ENCODE measurements around the gene HDAC4.

GRCh38 chr2:239164335-239164871 is 236.4 kb downstream of the HDAC4 start:
- no peak for TF ChIP-seq YY1 (IDR thresholded peaks at IDR 0.05; ENCODE audit: extremely low read depth, insufficient replicate concordance, low read depth, low read length)
- TF ChIP-seq EZH2phosphoT487 (IDR thresholded peaks at IDR 0.05; ENCODE audit: borderline replicate concordance): no peak
- TF ChIP-seq CTCF (IDR thresholded peaks at IDR 0.05 in 2 of 3, conservative IDR thresholded peaks at IDR 0.05 in 1 of 3; ENCODE audit: borderline replicate concordance in 1 of 3, insufficient read depth in 1 of 3, low read depth in 2 of 3, low read length in 2 of 3): no peak
- no peak for TF ChIP-seq EZH2 (IDR thresholded peaks at IDR 0.05)
- TF ChIP-seq, protein P1, sequence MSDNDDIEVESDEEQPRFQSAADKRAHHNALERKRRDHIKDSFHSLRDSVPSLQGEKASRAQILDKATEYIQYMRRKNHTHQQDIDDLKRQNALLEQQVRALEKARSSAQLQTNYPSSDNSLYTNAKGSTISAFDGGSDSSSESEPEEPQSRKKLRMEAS (IDR thresholded peaks at IDR 0.05): no peak
- no peak for TF ChIP-seq ATF3 (IDR thresholded peaks at IDR 0.05)
- TF ChIP-seq ZFX (IDR thresholded peaks at IDR 0.05): no peak
- no peak for TF ChIP-seq POLR2A (IDR thresholded peaks at IDR 0.05; ENCODE audit: borderline replicate concordance, extremely low read depth, insufficient read depth, insufficient read length)
- TF ChIP-seq TCF7L2 (IDR thresholded peaks at IDR 0.05; ENCODE audit: borderline replicate concordance, extremely low read depth, insufficient read depth, insufficient read length): no peak
- TF ChIP-seq, protein P2, sequence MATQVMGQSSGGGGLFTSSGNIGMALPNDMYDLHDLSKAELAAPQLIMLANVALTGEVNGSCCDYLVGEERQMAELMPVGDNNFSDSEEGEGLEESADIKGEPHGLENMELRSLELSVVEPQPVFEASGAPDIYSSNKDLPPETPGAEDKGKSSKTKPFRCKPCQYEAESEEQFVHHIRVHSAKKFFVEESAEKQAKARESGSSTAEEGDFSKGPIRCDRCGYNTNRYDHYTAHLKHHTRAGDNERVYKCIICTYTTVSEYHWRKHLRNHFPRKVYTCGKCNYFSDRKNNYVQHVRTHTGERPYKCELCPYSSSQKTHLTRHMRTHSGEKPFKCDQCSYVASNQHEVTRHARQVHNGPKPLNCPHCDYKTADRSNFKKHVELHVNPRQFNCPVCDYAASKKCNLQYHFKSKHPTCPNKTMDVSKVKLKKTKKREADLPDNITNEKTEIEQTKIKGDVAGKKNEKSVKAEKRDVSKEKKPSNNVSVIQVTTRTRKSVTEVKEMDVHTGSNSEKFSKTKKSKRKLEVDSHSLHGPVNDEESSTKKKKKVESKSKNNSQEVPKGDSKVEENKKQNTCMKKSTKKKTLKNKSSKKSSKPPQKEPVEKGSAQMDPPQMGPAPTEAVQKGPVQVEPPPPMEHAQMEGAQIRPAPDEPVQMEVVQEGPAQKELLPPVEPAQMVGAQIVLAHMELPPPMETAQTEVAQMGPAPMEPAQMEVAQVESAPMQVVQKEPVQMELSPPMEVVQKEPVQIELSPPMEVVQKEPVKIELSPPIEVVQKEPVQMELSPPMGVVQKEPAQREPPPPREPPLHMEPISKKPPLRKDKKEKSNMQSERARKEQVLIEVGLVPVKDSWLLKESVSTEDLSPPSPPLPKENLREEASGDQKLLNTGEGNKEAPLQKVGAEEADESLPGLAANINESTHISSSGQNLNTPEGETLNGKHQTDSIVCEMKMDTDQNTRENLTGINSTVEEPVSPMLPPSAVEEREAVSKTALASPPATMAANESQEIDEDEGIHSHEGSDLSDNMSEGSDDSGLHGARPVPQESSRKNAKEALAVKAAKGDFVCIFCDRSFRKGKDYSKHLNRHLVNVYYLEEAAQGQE (IDR thresholded peaks at IDR 0.05; ENCODE audit: low read depth): no peak
- no peak for TF ChIP-seq POLR2AphosphoS5 (IDR thresholded peaks at IDR 0.05; ENCODE audit: low read depth, low read length)
- TF ChIP-seq JUND (IDR thresholded peaks at IDR 0.05): no peak
- no peak for TF ChIP-seq ZNF274 (IDR thresholded peaks at IDR 0.05; ENCODE audit: low read depth, low read length)
